GM23338 (cell line): ENCODE measurements around the gene AFF3. TPM values are rescaled to one million over a fixed set of nuclear protein-coding genes. Genes with fewer than 3 reads are reported as not detected.

ENCODE experiments used
- ATAC-seq: fragments of 200-7000 bp; cut with Tn5 transposase; 3 replicates; pipeline ENCODE4 v1.9.1; 2020
- DNase-seq: peaks from one replicate; pipeline ENCODE4 v3.0.0-alpha.2; 2015; ENCODE audit warnings: low spot score
- H2AFZ ChIP-seq: fragments of 200-600 bp; sonication (generic); 2 replicates; pipeline ENCODE4 v1.8.0; 2016; ENCODE audit warnings: antibody characterized with exemption, mild to moderate bottlenecking, moderate library complexity
- H3F3A ChIP-seq: fragments of 200-600 bp; sonication (generic); replicated peaks from 2 replicates; pipeline ENCODE4 v1.8.0; 2017; ENCODE audit warnings: antibody characterized with exemption, mixed run types, low read depth
- H3K27ac ChIP-seq: fragments of 200-600 bp; sonication (generic); 2 replicates; pipeline ENCODE4 v1.6.1; 2016; ENCODE audit warnings: low read depth
- H3K27me3 ChIP-seq: fragments of 200-600 bp; sonication (generic); 2 replicates; pipeline ENCODE4 v1.8.0; 2016; ENCODE audit warnings: mild to moderate bottlenecking, mixed run types, moderate library complexity; ENCODE audit not compliant: insufficient read depth
- H3K36me3 ChIP-seq: fragments of 200-600 bp; sonication (generic); 2 replicates; pipeline ENCODE4 v1.8.0; 2016; ENCODE audit warnings: mild to moderate bottlenecking; ENCODE audit not compliant: insufficient read depth
- H3K4me1 ChIP-seq: fragments of 200-600 bp; sonication (generic); 2 replicates; pipeline ENCODE4 v1.8.0; 2016; ENCODE audit warnings: mild to moderate bottlenecking, moderate library complexity; ENCODE audit not compliant: insufficient read depth
- H3K4me2 ChIP-seq: fragments of 200-600 bp; sonication (generic); 2 replicates; pipeline ENCODE4 v1.7.1; 2017; ENCODE audit warnings: mixed run types
- H3K4me3 ChIP-seq: fragments of 200-600 bp; sonication (generic); 2 replicates; pipeline ENCODE4 v1.6.1; 2016; ENCODE audit warnings: mixed run types
- H3K79me2 ChIP-seq: fragments of 200-600 bp; sonication (generic); replicated peaks from 2 replicates; pipeline ENCODE4 v1.8.0; 2017; ENCODE audit warnings: mild to moderate bottlenecking; ENCODE audit not compliant: insufficient read depth
- H3K9me2 ChIP-seq: fragments of 200-600 bp; sonication (generic); 2 replicates; pipeline ENCODE4 v1.8.0; 2017; ENCODE audit not compliant: insufficient read depth
- H4K20me1 ChIP-seq: fragments of 200-600 bp; sonication (generic); replicated peaks from 2 replicates; pipeline ENCODE4 v1.8.0; 2017; ENCODE audit warnings: mild to moderate bottlenecking; ENCODE audit not compliant: insufficient read depth
- H3K27ac Mint-ChIP-seq: 2 replicates; pipeline ENCODE4 v1.8.0; 2020; ENCODE audit warnings: inconsistent platforms, mild to moderate bottlenecking, moderate library complexity, mixed read lengths
- H3K27me3 Mint-ChIP-seq: 3 replicates; pipeline ENCODE4 v1.8.0; 2022; ENCODE audit warnings: low read depth, mild to moderate bottlenecking, moderate library complexity, mixed read lengths, inconsistent platforms; ENCODE audit not compliant: insufficient read depth, poor library complexity
- H3K36me3 Mint-ChIP-seq: 3 replicates; pipeline ENCODE4 v1.8.0; 2021; ENCODE audit warnings: low read depth, mild to moderate bottlenecking, inconsistent platforms, moderate library complexity, mixed read lengths
- H3K4me1 Mint-ChIP-seq: 3 replicates; pipeline ENCODE4 v1.8.0; 2020; ENCODE audit warnings: mild to moderate bottlenecking, inconsistent platforms, mixed read lengths
- H3K4me3 Mint-ChIP-seq: 3 replicates; pipeline ENCODE4 v1.8.0; 2021; ENCODE audit warnings: moderate library complexity, mild to moderate bottlenecking, inconsistent platforms, mixed read lengths
- H3K9me3 Mint-ChIP-seq: 3 replicates; pipeline ENCODE4 v1.8.0; 2020; ENCODE audit warnings: moderate library complexity, mild to moderate bottlenecking, inconsistent platforms, mixed read lengths
- CREB1 ChIP-seq: fragments of 250-450 bp; sonication (Bioruptor Pico); IDR thresholded peaks from 2 replicates; pipeline ENCODE4 v1.5.0; 2020; ENCODE audit warnings: low read depth, mild to moderate bottlenecking, moderate library complexity
- EZH2phosphoT487 ChIP-seq: fragments of 200-600 bp; sonication (generic); IDR thresholded peaks from one replicate; pipeline ENCODE4 v1.8.1; 2018; ENCODE audit warnings: antibody characterized with exemption; ENCODE audit not compliant: unreplicated experiment
- JUNB ChIP-seq: IDR thresholded peaks from one replicate; pipeline ENCODE4 v1.6.1; 2016; ENCODE audit warnings: antibody characterized with exemption; ENCODE audit not compliant: unreplicated experiment
- NANOG ChIP-seq: IDR thresholded peaks from 2 replicates; pipeline ENCODE4 v1.6.1; 2016; ENCODE audit warnings: antibody characterized with exemption, borderline replicate concordance
- POLR2AphosphoS5 ChIP-seq: IDR thresholded peaks from 2 replicates; pipeline ENCODE4 v1.6.1; 2016; ENCODE audit warnings: antibody characterized with exemption, low read depth
- STAT1 ChIP-seq: IDR thresholded peaks from one replicate; pipeline ENCODE4 v1.6.1; 2016; ENCODE audit warnings: antibody characterized with exemption; ENCODE audit not compliant: unreplicated experiment
- ZNF331 ChIP-seq: fragments of 250-450 bp; sonication (Bioruptor Pico); IDR thresholded peaks from 2 replicates; pipeline ENCODE4 v1.5.0; 2020; ENCODE audit warnings: low read depth, mild to moderate bottlenecking, moderate library complexity
- polyA plus RNA-seq: library from polyadenylated mRNA; unstranded; fragments of >200 nt; fragmentation: Nextera tagmentation; extraction: Ambion mirVana; gene quantifications from 2 replicates; pipeline ENCODE4 v1.2.1, GENCODE V29; 2016
- total RNA-seq: library from RNA; depleted of rRNA; stranded (reverse); fragments of >200 nt; shearing (Covaris generic); gene quantifications from 2 replicates; pipeline ENCODE4 v1.2.3, GENCODE V29; 2014
- TF ChIP-seq, protein P1 (sequence below): IDR thresholded peaks from one replicate; pipeline ENCODE4 v1.6.1; 2018; ENCODE audit warnings: antibody characterized with exemption; ENCODE audit not compliant: unreplicated experiment
- TF ChIP-seq, protein P2 (sequence below): fragments of 250-450 bp; sonication (Bioruptor Pico); IDR thresholded peaks from 2 replicates; pipeline ENCODE4 v1.5.0; 2020; ENCODE audit warnings: mild to moderate bottlenecking, moderate library complexity
- TF ChIP-seq, protein P3 (sequence below): IDR thresholded peaks from 2 replicates; pipeline ENCODE4 v1.6.1; 2016; ENCODE audit warnings: antibody characterized with exemption
- TF ChIP-seq, protein P4 (sequence below), 2 experiments: fragments of 200-600 bp in 1 of 2; sonication (generic) in 1 of 2; conservative IDR thresholded peaks; 2 replicates each; pipeline versions ENCODE4 v1.5.1 to v1.6.1; 2016 to 2017; ENCODE audit warnings: antibody characterized with exemption in 2 of 2, low read depth in 2 of 2, mild to moderate bottlenecking in 2 of 2, moderate library complexity in 1 of 2

AFF3 gene
- total and polyA plus RNA-seq, 2 experiments from 2014 or later = 0.73 to 1.4 TPM

DNA sequence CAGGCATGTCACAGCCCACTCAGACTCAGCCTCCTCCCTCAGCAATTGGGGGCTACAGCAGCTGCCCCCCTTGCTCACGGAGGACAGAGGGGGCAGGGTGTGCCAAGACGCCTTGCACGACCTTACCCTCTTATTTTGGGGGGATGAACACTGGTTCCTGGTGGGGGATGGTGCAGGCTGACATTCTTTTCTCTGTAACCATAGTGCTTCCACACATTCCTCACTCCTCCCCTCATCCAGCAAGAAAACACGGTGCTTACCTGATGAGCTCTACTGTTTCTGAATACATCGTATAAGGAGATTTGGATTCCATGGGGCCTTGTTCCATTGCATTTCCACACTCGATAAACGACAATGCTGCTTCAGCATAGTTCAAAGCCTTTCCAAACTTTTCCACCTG is 577.2 kb downstream of the AFF3 start (continued):
- TF ChIP-seq, protein P1, sequence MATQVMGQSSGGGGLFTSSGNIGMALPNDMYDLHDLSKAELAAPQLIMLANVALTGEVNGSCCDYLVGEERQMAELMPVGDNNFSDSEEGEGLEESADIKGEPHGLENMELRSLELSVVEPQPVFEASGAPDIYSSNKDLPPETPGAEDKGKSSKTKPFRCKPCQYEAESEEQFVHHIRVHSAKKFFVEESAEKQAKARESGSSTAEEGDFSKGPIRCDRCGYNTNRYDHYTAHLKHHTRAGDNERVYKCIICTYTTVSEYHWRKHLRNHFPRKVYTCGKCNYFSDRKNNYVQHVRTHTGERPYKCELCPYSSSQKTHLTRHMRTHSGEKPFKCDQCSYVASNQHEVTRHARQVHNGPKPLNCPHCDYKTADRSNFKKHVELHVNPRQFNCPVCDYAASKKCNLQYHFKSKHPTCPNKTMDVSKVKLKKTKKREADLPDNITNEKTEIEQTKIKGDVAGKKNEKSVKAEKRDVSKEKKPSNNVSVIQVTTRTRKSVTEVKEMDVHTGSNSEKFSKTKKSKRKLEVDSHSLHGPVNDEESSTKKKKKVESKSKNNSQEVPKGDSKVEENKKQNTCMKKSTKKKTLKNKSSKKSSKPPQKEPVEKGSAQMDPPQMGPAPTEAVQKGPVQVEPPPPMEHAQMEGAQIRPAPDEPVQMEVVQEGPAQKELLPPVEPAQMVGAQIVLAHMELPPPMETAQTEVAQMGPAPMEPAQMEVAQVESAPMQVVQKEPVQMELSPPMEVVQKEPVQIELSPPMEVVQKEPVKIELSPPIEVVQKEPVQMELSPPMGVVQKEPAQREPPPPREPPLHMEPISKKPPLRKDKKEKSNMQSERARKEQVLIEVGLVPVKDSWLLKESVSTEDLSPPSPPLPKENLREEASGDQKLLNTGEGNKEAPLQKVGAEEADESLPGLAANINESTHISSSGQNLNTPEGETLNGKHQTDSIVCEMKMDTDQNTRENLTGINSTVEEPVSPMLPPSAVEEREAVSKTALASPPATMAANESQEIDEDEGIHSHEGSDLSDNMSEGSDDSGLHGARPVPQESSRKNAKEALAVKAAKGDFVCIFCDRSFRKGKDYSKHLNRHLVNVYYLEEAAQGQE = no peak

DNA sequence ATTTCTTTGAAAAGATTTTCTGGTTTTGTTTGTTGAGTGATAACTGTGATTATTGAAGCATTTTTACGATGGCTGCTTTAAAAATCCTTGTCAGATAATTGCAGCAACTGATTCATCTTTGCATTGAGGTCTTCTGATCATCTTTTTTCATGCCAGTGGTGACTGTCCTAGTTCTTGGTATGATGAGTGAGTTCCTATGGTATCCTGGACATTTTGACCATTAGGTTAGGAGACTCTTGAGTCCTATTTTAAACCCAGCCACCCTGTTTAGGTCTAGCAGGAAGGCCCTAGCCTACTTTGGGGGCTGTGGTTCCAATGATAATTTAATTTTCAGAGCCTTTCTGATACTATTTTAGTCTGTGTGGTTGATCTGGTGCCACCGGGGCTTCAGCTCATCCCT is 579.9 kb downstream of the AFF3 start:
- Histone ChIP-seq H3K4me1 (peaks cover 6% of the 10 kb centered on the region), H3K79me2 (no peaks in the 10 kb centered on the region), H3F3A (no peaks in the 10 kb centered on the region), H2AFZ (no peak overlapping the region), H3K9me2 (no peaks in the 10 kb centered on the region), H3K4me2 (no peak overlapping the region), H4K20me1 (no peaks in the 10 kb centered on the region), H3K27ac (no peak overlapping the region), H3K27me3 (no peaks in the 10 kb centered on the region), H3K4me3 (no peak overlapping the region), H3K36me3 (no peaks in the 10 kb centered on the region)
- ATAC-seq = no peak
- Mint-ChIP-seq H3K4me3 (no peak overlapping the region), H3K36me3 (no peaks in the 10 kb centered on the region), H3K4me1 (peaks cover 5% of the 10 kb centered on the region), H3K27ac (no peak overlapping the region), H3K27me3 (no peaks in the 10 kb centered on the region), H3K9me3 (no peaks in the 10 kb centered on the region)
- no peak for DNase-seq
- no peak for TF ChIP-seq NANOG
- TF ChIP-seq CREB1 (CRISPR knock-in tag) = no peak
- TF ChIP-seq POLR2AphosphoS5 = no peak
- TF ChIP-seq, protein P2, sequence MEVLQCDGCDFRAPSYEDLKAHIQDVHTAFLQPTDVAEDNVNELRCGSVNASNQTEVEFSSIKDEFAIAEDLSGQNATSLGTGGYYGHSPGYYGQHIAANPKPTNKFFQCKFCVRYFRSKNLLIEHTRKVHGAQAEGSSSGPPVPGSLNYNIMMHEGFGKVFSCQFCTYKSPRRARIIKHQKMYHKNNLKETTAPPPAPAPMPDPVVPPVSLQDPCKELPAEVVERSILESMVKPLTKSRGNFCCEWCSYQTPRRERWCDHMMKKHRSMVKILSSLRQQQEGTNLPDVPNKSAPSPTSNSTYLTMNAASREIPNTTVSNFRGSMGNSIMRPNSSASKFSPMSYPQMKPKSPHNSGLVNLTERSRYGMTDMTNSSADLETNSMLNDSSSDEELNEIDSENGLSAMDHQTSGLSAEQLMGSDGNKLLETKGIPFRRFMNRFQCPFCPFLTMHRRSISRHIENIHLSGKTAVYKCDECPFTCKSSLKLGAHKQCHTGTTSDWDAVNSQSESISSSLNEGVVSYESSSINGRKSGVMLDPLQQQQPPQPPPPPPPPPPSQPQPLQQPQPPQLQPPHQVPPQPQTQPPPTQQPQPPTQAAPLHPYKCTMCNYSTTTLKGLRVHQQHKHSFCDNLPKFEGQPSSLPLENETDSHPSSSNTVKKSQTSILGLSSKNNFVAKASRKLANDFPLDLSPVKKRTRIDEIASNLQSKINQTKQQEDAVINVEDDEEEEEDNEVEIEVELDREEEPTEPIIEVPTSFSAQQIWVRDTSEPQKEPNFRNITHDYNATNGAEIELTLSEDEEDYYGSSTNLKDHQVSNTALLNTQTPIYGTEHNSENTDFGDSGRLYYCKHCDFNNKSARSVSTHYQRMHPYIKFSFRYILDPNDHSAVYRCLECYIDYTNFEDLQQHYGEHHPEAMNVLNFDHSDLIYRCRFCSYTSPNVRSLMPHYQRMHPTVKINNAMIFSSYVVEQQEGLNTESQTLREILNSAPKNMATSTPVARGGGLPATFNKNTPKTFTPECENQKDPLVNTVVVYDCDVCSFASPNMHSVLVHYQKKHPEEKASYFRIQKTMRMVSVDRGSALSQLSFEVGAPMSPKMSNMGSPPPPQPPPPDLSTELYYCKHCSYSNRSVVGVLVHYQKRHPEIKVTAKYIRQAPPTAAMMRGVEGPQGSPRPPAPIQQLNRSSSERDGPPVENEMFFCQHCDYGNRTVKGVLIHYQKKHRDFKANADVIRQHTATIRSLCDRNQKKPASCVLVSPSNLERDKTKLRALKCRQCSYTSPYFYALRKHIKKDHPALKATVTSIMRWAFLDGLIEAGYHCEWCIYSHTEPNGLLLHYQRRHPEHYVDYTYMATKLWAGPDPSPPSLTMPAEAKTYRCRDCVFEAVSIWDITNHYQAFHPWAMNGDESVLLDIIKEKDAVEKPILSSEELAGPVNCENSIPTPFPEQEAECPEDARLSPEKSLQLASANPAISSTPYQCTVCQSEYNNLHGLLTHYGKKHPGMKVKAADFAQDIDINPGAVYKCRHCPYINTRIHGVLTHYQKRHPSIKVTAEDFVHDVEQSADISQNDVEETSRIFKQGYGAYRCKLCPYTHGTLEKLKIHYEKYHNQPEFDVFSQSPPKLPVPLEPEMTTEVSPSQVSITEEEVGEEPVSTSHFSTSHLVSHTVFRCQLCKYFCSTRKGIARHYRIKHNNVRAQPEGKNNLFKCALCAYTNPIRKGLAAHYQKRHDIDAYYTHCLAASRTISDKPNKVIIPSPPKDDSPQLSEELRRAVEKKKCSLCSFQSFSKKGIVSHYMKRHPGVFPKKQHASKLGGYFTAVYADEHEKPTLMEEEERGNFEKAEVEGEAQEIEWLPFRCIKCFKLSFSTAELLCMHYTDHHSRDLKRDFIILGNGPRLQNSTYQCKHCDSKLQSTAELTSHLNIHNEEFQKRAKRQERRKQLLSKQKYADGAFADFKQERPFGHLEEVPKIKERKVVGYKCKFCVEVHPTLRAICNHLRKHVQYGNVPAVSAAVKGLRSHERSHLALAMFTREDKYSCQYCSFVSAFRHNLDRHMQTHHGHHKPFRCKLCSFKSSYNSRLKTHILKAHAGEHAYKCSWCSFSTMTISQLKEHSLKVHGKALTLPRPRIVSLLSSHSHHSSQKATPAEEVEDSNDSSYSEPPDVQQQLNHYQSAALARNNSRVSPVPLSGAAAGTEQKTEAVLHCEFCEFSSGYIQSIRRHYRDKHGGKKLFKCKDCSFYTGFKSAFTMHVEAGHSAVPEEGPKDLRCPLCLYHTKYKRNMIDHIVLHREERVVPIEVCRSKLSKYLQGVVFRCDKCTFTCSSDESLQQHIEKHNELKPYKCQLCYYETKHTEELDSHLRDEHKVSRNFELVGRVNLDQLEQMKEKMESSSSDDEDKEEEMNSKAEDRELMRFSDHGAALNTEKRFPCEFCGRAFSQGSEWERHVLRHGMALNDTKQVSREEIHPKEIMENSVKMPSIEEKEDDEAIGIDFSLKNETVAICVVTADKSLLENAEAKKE (CRISPR knock-in tag) = no peak
- TF ChIP-seq, protein P3, sequence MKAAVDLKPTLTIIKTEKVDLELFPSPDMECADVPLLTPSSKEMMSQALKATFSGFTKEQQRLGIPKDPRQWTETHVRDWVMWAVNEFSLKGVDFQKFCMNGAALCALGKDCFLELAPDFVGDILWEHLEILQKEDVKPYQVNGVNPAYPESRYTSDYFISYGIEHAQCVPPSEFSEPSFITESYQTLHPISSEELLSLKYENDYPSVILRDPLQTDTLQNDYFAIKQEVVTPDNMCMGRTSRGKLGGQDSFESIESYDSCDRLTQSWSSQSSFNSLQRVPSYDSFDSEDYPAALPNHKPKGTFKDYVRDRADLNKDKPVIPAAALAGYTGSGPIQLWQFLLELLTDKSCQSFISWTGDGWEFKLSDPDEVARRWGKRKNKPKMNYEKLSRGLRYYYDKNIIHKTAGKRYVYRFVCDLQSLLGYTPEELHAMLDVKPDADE = no peak
- no peak for TF ChIP-seq EZH2phosphoT487
- TF ChIP-seq STAT1 = no peak
- TF ChIP-seq, protein P4, sequence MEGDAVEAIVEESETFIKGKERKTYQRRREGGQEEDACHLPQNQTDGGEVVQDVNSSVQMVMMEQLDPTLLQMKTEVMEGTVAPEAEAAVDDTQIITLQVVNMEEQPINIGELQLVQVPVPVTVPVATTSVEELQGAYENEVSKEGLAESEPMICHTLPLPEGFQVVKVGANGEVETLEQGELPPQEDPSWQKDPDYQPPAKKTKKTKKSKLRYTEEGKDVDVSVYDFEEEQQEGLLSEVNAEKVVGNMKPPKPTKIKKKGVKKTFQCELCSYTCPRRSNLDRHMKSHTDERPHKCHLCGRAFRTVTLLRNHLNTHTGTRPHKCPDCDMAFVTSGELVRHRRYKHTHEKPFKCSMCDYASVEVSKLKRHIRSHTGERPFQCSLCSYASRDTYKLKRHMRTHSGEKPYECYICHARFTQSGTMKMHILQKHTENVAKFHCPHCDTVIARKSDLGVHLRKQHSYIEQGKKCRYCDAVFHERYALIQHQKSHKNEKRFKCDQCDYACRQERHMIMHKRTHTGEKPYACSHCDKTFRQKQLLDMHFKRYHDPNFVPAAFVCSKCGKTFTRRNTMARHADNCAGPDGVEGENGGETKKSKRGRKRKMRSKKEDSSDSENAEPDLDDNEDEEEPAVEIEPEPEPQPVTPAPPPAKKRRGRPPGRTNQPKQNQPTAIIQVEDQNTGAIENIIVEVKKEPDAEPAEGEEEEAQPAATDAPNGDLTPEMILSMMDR (conservative IDR thresholded peaks at IDR 0.05; ENCODE audit: low read depth in 2 of 2) = no peak
- TF ChIP-seq ZNF331 (CRISPR knock-in tag) = no peak
- TF ChIP-seq JUNB = no peak
